Measurements from ENCODE around the gene AANAT. TPM values are rescaled to one million over a fixed set of nuclear protein-coding genes. Genes with fewer than 3 reads are reported as not detected.

AANAT gene
- total and polyA plus RNA-seq, 9 donors: 0.18 to 0.87 (median 0.28) TPM; not detected in 3

- DNase-seq: no peak
- Histone ChIP-seq H3K4me3 (ENCODE audit: low read length) (no peak overlapping the region), H3K4me1 (ENCODE audit: control insufficient read depth, insufficient read depth, low read length) (no peaks in the 10 kb centered on the region), H3K36me3 (ENCODE audit: control insufficient read depth, insufficient read depth, low read length) (peaks cover 6% of the 10 kb centered on the region), H3K27me3 (ENCODE audit: control insufficient read depth, insufficient read depth, low read length) (no peaks in the 10 kb centered on the region), H3K27ac (ENCODE audit: low read length) (no peak overlapping the region), H3K9me3 (replicated peaks; ENCODE audit: control insufficient read depth, low read depth, low read length) (no peaks in the 10 kb centered on the region)
- no CpG with 5 or more reads among the region's 2 CpGs for WGBS (ENCODE audit: insufficient coverage)
Observed at GRCh38 chr17:76431509-76431908, 35.9 kb upstream of the AANAT start.

- WGBS (ENCODE audit: insufficient coverage): no CpG with 5 or more reads among the region's 6 CpGs
- no peaks in the 10 kb centered on the region for H3K4me1 ChIP-seq (ENCODE audit: control insufficient read depth, insufficient read depth, low read length)
- no peaks in the 10 kb centered on the region for H3K9me3 ChIP-seq (replicated peaks; ENCODE audit: control insufficient read depth, low read depth, low read length)
- no peak overlapping the region for H3K27ac ChIP-seq (ENCODE audit: low read length)
- H3K27me3 ChIP-seq (ENCODE audit: control insufficient read depth, insufficient read depth, low read length): no peaks in the 10 kb centered on the region
- DNase-seq: no peak
- peaks cover 6% of the 10 kb centered on the region for H3K36me3 ChIP-seq (ENCODE audit: control insufficient read depth, insufficient read depth, low read length)
- H3K4me3 ChIP-seq (ENCODE audit: low read length): no peak overlapping the region
Observed at GRCh38 chr17:76432004-76432403, 35.4 kb upstream of the AANAT start.

GRCh38 chr17:76432712-76433336 is 34.6 kb upstream of the AANAT start:
- Histone ChIP-seq H3K36me3 (ENCODE audit: control insufficient read depth, insufficient read depth, low read length) (peaks cover 6% of the 10 kb centered on the region), H3K27me3 (ENCODE audit: control insufficient read depth, insufficient read depth, low read length) (no peaks in the 10 kb centered on the region), H3K27ac (ENCODE audit: low read length) (no peak overlapping the region), H3K4me3 (ENCODE audit: low read length) (no peak overlapping the region), H3K4me1 (ENCODE audit: control insufficient read depth, insufficient read depth, low read length) (no peaks in the 10 kb centered on the region), H3K9me3 (replicated peaks; ENCODE audit: control insufficient read depth, low read depth, low read length) (no peaks in the 10 kb centered on the region)
- no CpG with 5 or more reads among the region's 3 CpGs for WGBS (ENCODE audit: insufficient coverage)
- DNase-seq: no peak

- Histone ChIP-seq H3K4me3 (ENCODE audit: low read length) (no peak overlapping the region), H3K9me3 (replicated peaks; ENCODE audit: control insufficient read depth, low read depth, low read length) (no peaks in the 10 kb centered on the region), H3K36me3 (ENCODE audit: control insufficient read depth, insufficient read depth, low read length) (peaks cover 6% of the 10 kb centered on the region), H3K27me3 (ENCODE audit: control insufficient read depth, insufficient read depth, low read length) (no peaks in the 10 kb centered on the region), H3K4me1 (ENCODE audit: control insufficient read depth, insufficient read depth, low read length) (no peaks in the 10 kb centered on the region), H3K27ac (ENCODE audit: low read length) (no peak overlapping the region)
- DNase-seq: no peak
- 100% methylated on average over 1 of the region's 9 CpGs for WGBS (ENCODE audit: insufficient coverage)
Observed at GRCh38 chr17:76433693-76434092, 33.7 kb upstream of the AANAT start.

- DNase-seq: no peak
- no peaks in the 10 kb centered on the region for H3K27me3 ChIP-seq (ENCODE audit: control insufficient read depth, insufficient read depth, low read length)
- H3K27ac ChIP-seq (ENCODE audit: low read length): no peak overlapping the region
- H3K9me3 ChIP-seq (replicated peaks; ENCODE audit: control insufficient read depth, low read depth, low read length): no peaks in the 10 kb centered on the region
- H3K4me3 ChIP-seq (ENCODE audit: low read length): no peak overlapping the region
- no peaks in the 10 kb centered on the region for H3K4me1 ChIP-seq (ENCODE audit: control insufficient read depth, insufficient read depth, low read length)
- WGBS (ENCODE audit: insufficient coverage): 91% methylated on average over 7 of the region's 7 CpGs
- H3K36me3 ChIP-seq (ENCODE audit: control insufficient read depth, insufficient read depth, low read length): peaks cover 6% of the 10 kb centered on the region
Observed at GRCh38 chr17:76434870-76435269, 32.5 kb upstream of the AANAT start.

- no peak for DNase-seq
- H3K4me3 ChIP-seq (ENCODE audit: low read length): no peak overlapping the region
- no peaks in the 10 kb centered on the region for H3K4me1 ChIP-seq (ENCODE audit: control insufficient read depth, insufficient read depth, low read length)
- no peaks in the 10 kb centered on the region for H3K9me3 ChIP-seq (replicated peaks; ENCODE audit: control insufficient read depth, low read depth, low read length)
- H3K27ac ChIP-seq (ENCODE audit: low read length): no peak overlapping the region
- WGBS (ENCODE audit: insufficient coverage): 84% methylated on average over 7 of the region's 11 CpGs
- no peaks in the 10 kb centered on the region for H3K27me3 ChIP-seq (ENCODE audit: control insufficient read depth, insufficient read depth, low read length)
- peaks cover 6% of the 10 kb centered on the region for H3K36me3 ChIP-seq (ENCODE audit: control insufficient read depth, insufficient read depth, low read length)
Observed at GRCh38 chr17:76435751-76436150, 31.7 kb upstream of the AANAT start.

- Histone ChIP-seq H3K4me1 (ENCODE audit: control insufficient read depth, insufficient read depth, low read length) (no peaks in the 10 kb centered on the region), H3K27me3 (ENCODE audit: control insufficient read depth, insufficient read depth, low read length) (no peaks in the 10 kb centered on the region), H3K4me3 (ENCODE audit: low read length) (no peak overlapping the region), H3K36me3 (ENCODE audit: control insufficient read depth, insufficient read depth, low read length) (peaks cover 9% of the 10 kb centered on the region), H3K27ac (ENCODE audit: low read length) (no peak overlapping the region), H3K9me3 (replicated peaks; ENCODE audit: control insufficient read depth, low read depth, low read length) (no peaks in the 10 kb centered on the region)
- no peak for DNase-seq
- WGBS (ENCODE audit: insufficient coverage): 79% methylated on average over 4 of the region's 13 CpGs
Observed at GRCh38 chr17:76437467-76438402, 29.7 kb upstream of the AANAT start.

GRCh38 chr17:76438906-76439305 is 28.5 kb upstream of the AANAT start:
- DNase-seq: no peak
- Histone ChIP-seq H3K27ac (ENCODE audit: low read length) (no peak overlapping the region), H3K36me3 (ENCODE audit: control insufficient read depth, insufficient read depth, low read length) (peaks cover 9% of the 10 kb centered on the region), H3K9me3 (replicated peaks; ENCODE audit: control insufficient read depth, low read depth, low read length) (no peaks in the 10 kb centered on the region), H3K4me1 (ENCODE audit: control insufficient read depth, insufficient read depth, low read length) (no peaks in the 10 kb centered on the region), H3K27me3 (ENCODE audit: control insufficient read depth, insufficient read depth, low read length) (no peaks in the 10 kb centered on the region), H3K4me3 (ENCODE audit: low read length) (no peak overlapping the region)
- WGBS (ENCODE audit: insufficient coverage): 78% methylated on average over 9 of the region's 9 CpGs

GRCh38 chr17:76439314-76439928 is 28.0 kb upstream of the AANAT start:
- Histone ChIP-seq H3K36me3 (ENCODE audit: control insufficient read depth, insufficient read depth, low read length) (peaks cover 8% of the 10 kb centered on the region), H3K4me3 (ENCODE audit: low read length) (no peak overlapping the region), H3K27me3 (ENCODE audit: control insufficient read depth, insufficient read depth, low read length) (no peaks in the 10 kb centered on the region), H3K27ac (ENCODE audit: low read length) (no peak overlapping the region), H3K4me1 (ENCODE audit: control insufficient read depth, insufficient read depth, low read length) (no peaks in the 10 kb centered on the region), H3K9me3 (replicated peaks; ENCODE audit: control insufficient read depth, low read depth, low read length) (no peaks in the 10 kb centered on the region)
- DNase-seq: no peak
- WGBS (ENCODE audit: insufficient coverage): 94% methylated on average over 4 of the region's 6 CpGs

- no peak for DNase-seq
Observed at GRCh38 chr17:76440751-76441362, 26.5 kb upstream of the AANAT start.

More at GRCh38 chr17:76440751-76441362, 26.5 kb upstream of the AANAT start:
- H3K27me3 ChIP-seq (ENCODE audit: control insufficient read depth, insufficient read depth, low read length): no peaks in the 10 kb centered on the region
- no peak overlapping the region for H3K4me3 ChIP-seq (ENCODE audit: low read length)
- H3K36me3 ChIP-seq (ENCODE audit: control insufficient read depth, insufficient read depth, low read length): peaks cover 6% of the 10 kb centered on the region
- WGBS (ENCODE audit: insufficient coverage): no CpG with 5 or more reads among the region's 2 CpGs
- peaks cover under 1% of the 10 kb centered on the region for H3K4me1 ChIP-seq (ENCODE audit: control insufficient read depth, insufficient read depth, low read length)
- no peaks in the 10 kb centered on the region for H3K9me3 ChIP-seq (replicated peaks; ENCODE audit: control insufficient read depth, low read depth, low read length)
- H3K27ac ChIP-seq (ENCODE audit: low read length): no peak overlapping the region
